ENCODE results near the gene WBP2NL.

Gene WBP2NL

GRCh38 chr22:41963453-41964111, 35.0 kb upstream of the WBP2NL start:
- DNase-seq (ENCODE audit: low read depth in 2 of 2) = peak in 1 of 2 donors; percentile 89
- H3K4me3 ChIP-seq (replicated peaks in 1 of 2; ENCODE audit: low read depth in 2 of 2, low read length in 2 of 2) = no peak overlapping the region
- no peak for TF ChIP-seq CTCF (IDR thresholded peaks at IDR 0.05; ENCODE audit: low read depth, low read length)

GRCh38 chr22:41964112-41964491, 34.5 kb upstream of the WBP2NL start:
- no peak for DNase-seq (ENCODE audit: low read depth in 2 of 2)
- H3K4me3 ChIP-seq (replicated peaks in 1 of 2; ENCODE audit: low read depth in 2 of 2, low read length in 2 of 2) = no peak overlapping the region
- no peak for TF ChIP-seq CTCF (IDR thresholded peaks at IDR 0.05; ENCODE audit: low read depth, low read length)

GRCh38 chr22:41966225-41966606, 32.4 kb upstream of the WBP2NL start:
- TF ChIP-seq CTCF (IDR thresholded peaks at IDR 0.05; ENCODE audit: low read depth, low read length) = no peak

GRCh38 chr22:41966607-41967240, 31.9 kb upstream of the WBP2NL start:
- TF ChIP-seq CTCF (IDR thresholded peaks at IDR 0.05; ENCODE audit: low read depth, low read length) = peak; percentile 40
- peak; percentile 87 to 95 for DNase-seq (ENCODE audit: low read depth in 2 of 2)
- H3K4me3 ChIP-seq (replicated peaks in 1 of 2; ENCODE audit: low read depth in 2 of 2, low read length in 2 of 2) = no peak overlapping the region

More at GRCh38 chr22:41966225-41966606, 32.4 kb upstream of the WBP2NL start:
- no peak for DNase-seq (ENCODE audit: low read depth in 2 of 2)
- H3K4me3 ChIP-seq (replicated peaks in 1 of 2; ENCODE audit: low read depth in 2 of 2, low read length in 2 of 2) = no peak overlapping the region

GRCh38 chr22:41968601-41969000, 30.0 kb upstream of the WBP2NL start:
- no peak overlapping the region for H3K4me3 ChIP-seq (replicated peaks in 1 of 2; ENCODE audit: low read depth in 2 of 2, low read length in 2 of 2)
- no peak for TF ChIP-seq CTCF (IDR thresholded peaks at IDR 0.05; ENCODE audit: low read depth, low read length)
- DNase-seq (ENCODE audit: low read depth in 2 of 2) = peak in 1 of 2 donors; percentile 31

- DNase-seq (ENCODE audit: low read depth in 2 of 2) = no peak
- TF ChIP-seq CTCF (IDR thresholded peaks at IDR 0.05; ENCODE audit: low read depth, low read length) = no peak
- no peak within 1 kb of the TSS for H3K4me3 ChIP-seq (replicated peaks in 1 of 2; ENCODE audit: low read depth in 2 of 2, low read length in 2 of 2)
Observed at GRCh38 chr22:41969110-41969646, 29.4 kb upstream of the WBP2NL start, which contains the start of gene SEPTIN3. SEPTIN3 (plus strand) TSS chr22:41969443; CDS start chr22:41971493, 2,050 bp downstream.
